HFF-Myc (cell line): Measurements from ENCODE around the gene CTNND2.

ENCODE experiments used
- DNase-seq: peaks from one replicate; pipeline ENCODE4 v3.0.0-alpha.2; 2011; ENCODE audit warnings: low read depth; ENCODE audit errors: extremely low read depth
- H3K4me3 ChIP-seq: replicated peaks from 2 replicates; pipeline ENCODE4 v1.5.1; 2011; ENCODE audit warnings: low read depth, mild to moderate bottlenecking, control low read depth, low read length
- CTCF ChIP-seq: IDR thresholded peaks from 2 replicates; pipeline ENCODE4 v1.5.1; 2012; ENCODE audit warnings: mild to moderate bottlenecking, low read depth, low read length, control low read depth; ENCODE audit errors: missing control alignments

The CTNND2 gene

GRCh38 chr5:11518676-11519075, 385.6 kb downstream of the CTNND2 start:
- no peak for DNase-seq
- no peak for TF ChIP-seq CTCF
- no peak overlapping the region for H3K4me3 ChIP-seq

GRCh38 chr5:11514705-11515432, 389.4 kb downstream of the CTNND2 start:
- TF ChIP-seq CTCF, result no peak
- no peak for DNase-seq
- H3K4me3 ChIP-seq, result no peak overlapping the region

GRCh38 chr5:11511878-11512277, 392.4 kb downstream of the CTNND2 start:
- no peak for TF ChIP-seq CTCF
- no peak overlapping the region for H3K4me3 ChIP-seq
- no peak for DNase-seq

GRCh38 chr5:11510889-11511288, 393.4 kb downstream of the CTNND2 start:
- no peak for TF ChIP-seq CTCF
- DNase-seq, result no peak
- H3K4me3 ChIP-seq, result no peak overlapping the region

GRCh38 chr5:11509793-11510192, 394.5 kb downstream of the CTNND2 start:
- no peak for DNase-seq
- no peak for TF ChIP-seq CTCF
- no peak overlapping the region for H3K4me3 ChIP-seq

- no peak for DNase-seq
- no peak overlapping the region for H3K4me3 ChIP-seq
- TF ChIP-seq CTCF, result no peak
These were observed 396.9 kb downstream of the CTNND2 start for GRCh38 chr5:11507156-11507910.
